ENCODE data around the gene TBC1D2. TPM values are rescaled to one million over a fixed set of nuclear protein-coding genes. Genes with fewer than 3 reads are reported as not detected.

Gene TBC1D2
- total RNA-seq, 2 donors from 2014 or later: 3.3 to 4.7 TPM

- Histone ChIP-seq H3K27ac (no peak overlapping the region), H3K27me3 (no peaks in the 10 kb centered on the region), H3K9me3 (no peaks in the 10 kb centered on the region), H3K36me3 (replicated peaks in 1 of 2; ENCODE audit: insufficient read depth in 1 of 2, low read depth in 2 of 2) (no peaks in the 10 kb centered on the region), H3K4me1 (no peaks in the 10 kb centered on the region), H3K4me3 (no peak overlapping the region)
- DNase-seq (no peak), ATAC-seq (no peak)
- intact Hi-C loops (cut with DNase I): loop anchor here (5.0 to 10.0 kb wide), 2 partner anchors 57 to 340 kb away; partner anchors contain the start of gene TRMO
- WGBS, 2 donors: 48 to 50% methylated on average over 2 of the region's 2 CpGs
- TF ChIP-seq, protein P1, sequence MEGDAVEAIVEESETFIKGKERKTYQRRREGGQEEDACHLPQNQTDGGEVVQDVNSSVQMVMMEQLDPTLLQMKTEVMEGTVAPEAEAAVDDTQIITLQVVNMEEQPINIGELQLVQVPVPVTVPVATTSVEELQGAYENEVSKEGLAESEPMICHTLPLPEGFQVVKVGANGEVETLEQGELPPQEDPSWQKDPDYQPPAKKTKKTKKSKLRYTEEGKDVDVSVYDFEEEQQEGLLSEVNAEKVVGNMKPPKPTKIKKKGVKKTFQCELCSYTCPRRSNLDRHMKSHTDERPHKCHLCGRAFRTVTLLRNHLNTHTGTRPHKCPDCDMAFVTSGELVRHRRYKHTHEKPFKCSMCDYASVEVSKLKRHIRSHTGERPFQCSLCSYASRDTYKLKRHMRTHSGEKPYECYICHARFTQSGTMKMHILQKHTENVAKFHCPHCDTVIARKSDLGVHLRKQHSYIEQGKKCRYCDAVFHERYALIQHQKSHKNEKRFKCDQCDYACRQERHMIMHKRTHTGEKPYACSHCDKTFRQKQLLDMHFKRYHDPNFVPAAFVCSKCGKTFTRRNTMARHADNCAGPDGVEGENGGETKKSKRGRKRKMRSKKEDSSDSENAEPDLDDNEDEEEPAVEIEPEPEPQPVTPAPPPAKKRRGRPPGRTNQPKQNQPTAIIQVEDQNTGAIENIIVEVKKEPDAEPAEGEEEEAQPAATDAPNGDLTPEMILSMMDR (IDR thresholded peaks at IDR 0.05): no peak
- TF ChIP-seq POLR2A (IDR thresholded peaks at IDR 0.05): no peak
These were observed 9.1 kb upstream of the TBC1D2 start for GRCh38 chr9:98264516-98264915.

- DNase-seq (peak; percentile 80 to 83 (median 82)), ATAC-seq (peak; percentile 91)
- Histone ChIP-seq H3K4me1 (no peaks in the 10 kb centered on the region), H3K27ac (no peak overlapping the region), H3K4me3 (no peak overlapping the region), H3K9me3 (no peaks in the 10 kb centered on the region), H3K27me3 (no peaks in the 10 kb centered on the region), H3K36me3 (replicated peaks in 1 of 2; ENCODE audit: insufficient read depth in 1 of 2, low read depth in 2 of 2) (no peaks in the 10 kb centered on the region)
- intact Hi-C loops (cut with DNase I): loop anchor here (5.0 to 10.0 kb wide), 2 partner anchors 56 to 339 kb away; partner anchors contain the start of gene TRMO
- 19 to 20% methylated on average over 8 of the region's 8 CpGs for WGBS, 2 donors
- no peak for TF ChIP-seq POLR2A (IDR thresholded peaks at IDR 0.05)
- TF ChIP-seq, protein P1 (IDR thresholded peaks at IDR 0.05): peak; percentile 79 to 93 (median 89)
These were observed 8.3 kb upstream of the TBC1D2 start for GRCh38 chr9:98263482-98264357.

- H3K9me3 ChIP-seq: no peaks in the 10 kb centered on the region
- no peak overlapping the region for H3K4me3 ChIP-seq
- H3K27me3 ChIP-seq: no peaks in the 10 kb centered on the region
- no peak for DNase-seq
- H3K36me3 ChIP-seq (replicated peaks in 1 of 2; ENCODE audit: insufficient read depth in 1 of 2, low read depth in 2 of 2): no peaks in the 10 kb centered on the region
- no peaks in the 10 kb centered on the region for H3K4me1 ChIP-seq
- no peak for TF ChIP-seq POLR2A (IDR thresholded peaks at IDR 0.05)
- TF ChIP-seq, protein P1 (IDR thresholded peaks at IDR 0.05): no peak
- WGBS, 2 donors: 67 to 68% methylated on average over 1 of the region's 1 CpG
- no peak for ATAC-seq
- intact Hi-C loops (cut with DNase I): loop anchor here (5.0 to 10.0 kb wide), 2 partner anchors 56 to 338 kb away; partner anchors contain the start of gene TRMO
- H3K27ac ChIP-seq: no peak overlapping the region
These were observed 7.6 kb upstream of the TBC1D2 start for GRCh38 chr9:98263080-98263479.

DNA sequence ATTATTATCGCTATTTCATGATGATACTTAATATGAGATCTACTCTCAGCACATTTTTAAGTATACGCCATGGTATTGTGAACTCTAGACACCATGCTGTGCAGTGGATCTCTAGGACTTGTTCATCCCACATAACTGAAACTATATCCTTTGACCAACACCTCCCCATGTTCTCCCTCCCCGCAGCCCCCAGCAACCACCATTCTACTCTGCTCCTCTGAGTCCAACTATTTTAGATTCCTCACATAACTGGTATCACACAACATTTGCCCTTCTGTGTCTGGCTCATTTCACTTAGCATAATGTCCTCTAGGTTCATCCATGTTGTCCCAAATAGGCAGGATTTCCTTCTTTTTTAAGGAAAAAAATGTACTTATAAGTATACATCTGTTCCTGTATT lies 6.6 kb upstream of the TBC1D2 start:
- TF ChIP-seq, protein P1 (IDR thresholded peaks at IDR 0.05): no peak
- no peak for TF ChIP-seq POLR2A (IDR thresholded peaks at IDR 0.05)
- intact Hi-C loops (cut with DNase I): loop anchor here (5.0 to 10.0 kb wide), 2 partner anchors 55 to 337 kb away; partner anchors contain the start of gene TRMO
- no peak overlapping the region for H3K27ac ChIP-seq
- H3K4me1 ChIP-seq: no peaks in the 10 kb centered on the region
- WGBS, 2 donors: 83 to 88% methylated on average over 3 of the region's 3 CpGs
- H3K27me3 ChIP-seq: no peaks in the 10 kb centered on the region
- H3K9me3 ChIP-seq: no peaks in the 10 kb centered on the region
- ATAC-seq (no peak), DNase-seq (no peak)
- H3K4me3 ChIP-seq: no peak overlapping the region
- no peaks in the 10 kb centered on the region for H3K36me3 ChIP-seq (replicated peaks in 1 of 2; ENCODE audit: insufficient read depth in 1 of 2, low read depth in 2 of 2)

All from body of pancreas (tissue), 4 donors.